SK-N-MC (cell line): ENCODE measurements around the gene LRRC9.

Experiments
- EZH2 ChIP-seq: fragments of 200-600 bp; sonication (generic); IDR thresholded peaks from one replicate; pipeline ENCODE4 v1.6.1; 2017; ENCODE audit warnings: antibody characterized with exemption
- POLR2AphosphoS5 ChIP-seq: IDR thresholded peaks from 2 replicates; pipeline ENCODE4 v1.6.1; 2012; ENCODE audit warnings: mild to moderate bottlenecking, low read depth, low read length, borderline replicate concordance

DNA sequence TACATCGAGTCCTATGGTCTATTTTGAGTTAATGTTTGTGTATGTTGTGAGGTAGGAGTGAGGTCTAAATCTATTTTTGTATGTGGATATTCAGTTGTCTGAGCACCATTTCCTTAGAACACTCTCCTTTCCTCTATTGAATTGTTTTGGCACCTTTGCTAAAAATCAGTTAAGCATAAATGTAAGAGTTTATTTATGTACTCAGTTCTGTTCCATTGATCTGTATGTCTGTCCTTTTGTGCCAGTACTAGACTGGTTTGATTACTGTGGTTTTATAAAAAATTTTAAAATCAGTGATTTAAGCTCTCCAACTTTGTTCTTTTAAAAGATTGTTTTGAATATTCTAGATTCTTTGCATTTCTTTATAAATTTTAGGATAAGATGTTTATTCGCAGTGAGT is 101.7 kb downstream of the LRRC9 start:
- no peak for TF ChIP-seq POLR2AphosphoS5
- TF ChIP-seq EZH2: no peak
